HepG2 (cell line): ENCODE data around the gene POU2F1. TPM values are rescaled to one million over a fixed set of nuclear protein-coding genes. Genes with fewer than 3 reads are reported as not detected.

ENCODE experiments used
- ATAC-seq: fragments of 200-7000 bp; cut with Tn5 transposase; 3 replicates; pipeline ENCODE4 v1.9.1; 2020; ENCODE audit warnings: mild to moderate bottlenecking, moderate library complexity
- BruUV-seq: library from RNA; stranded (reverse); fragments of 400-500 nt; replicated peaks from 2 replicates; lab custom pipeline; 2021; lab: Mats Ljungman, UMichigan
- CTCF ChIA-PET: fragments of 300-600 bp; formaldehyde crosslinking; extraction: SDS; loops from one replicate; lab custom pipeline; 2021; ENCODE audit warnings: low total read pairs, inconsistent platforms, low intra/inter-chr PET ratio; lab: Yijun Ruan, JAX
- POLR2A ChIA-PET: fragments of 350-600 bp; sonication (Branson Sonifier 250); formaldehyde crosslinking; loops from one replicate; lab custom pipeline; 2020; ENCODE audit warnings: antibody characterized with exemption, inconsistent platforms; lab: Yijun Ruan, JAX
- DNase-seq: peaks from one replicate; pipeline ENCODE4 v3.0.0-alpha.2; 2015; ENCODE audit warnings: low spot score
- FAIRE-seq: peaks from 3 replicates; lab custom pipeline; 2011; peaks lifted over from hg19 to GRCh38; lab: Jason Lieb, UNC
- H2AFZ ChIP-seq: one replicate; pipeline ENCODE4 v1.6.1; 2011; ENCODE audit warnings: low read length, inconsistent platforms
- H3K27ac ChIP-seq: fragments of 300-600 bp; 3 replicates; pipeline ENCODE4 v1.8.0; 2011; ENCODE audit warnings: mixed run types, mild to moderate bottlenecking, mixed read lengths, low read length, inconsistent platforms; ENCODE audit not compliant: insufficient read depth; ENCODE audit errors: extremely low read length
- H3K27me3 ChIP-seq, 2 experiments: fragments of 200-600 bp in 1 of 2; 2 replicates in 1 of 2; 3 replicates in 1 of 2; pipeline versions ENCODE4 v1.6.0 to v1.8.0; 2011; ENCODE audit warnings: low read length in 2 of 2, mild to moderate bottlenecking in 2 of 2, moderate library complexity in 2 of 2, inconsistent platforms in 1 of 2; ENCODE audit not compliant: insufficient read depth in 2 of 2, control insufficient read depth in 1 of 2
- H3K36me3 ChIP-seq, 2 experiments: fragments of 200-600 bp in 1 of 2; replicated peaks in 1 of 2; 2 replicates in 1 of 2; 3 replicates in 1 of 2; pipeline versions ENCODE4 v1.5.1 to v1.8.0; 2011; ENCODE audit warnings: low read length in 2 of 2, inconsistent platforms in 1 of 2; ENCODE audit not compliant: insufficient read depth in 2 of 2, control insufficient read depth in 1 of 2
- H3K4me1 ChIP-seq: 2 replicates; pipeline ENCODE4 v1.5.1; 2012; ENCODE audit warnings: low read length, inconsistent platforms; ENCODE audit not compliant: insufficient read depth
- H3K4me2 ChIP-seq: 2 replicates; pipeline ENCODE4 v1.6.0; 2011; ENCODE audit warnings: low read depth, low read length, inconsistent platforms
- H3K4me3 ChIP-seq, 3 experiments: fragments of 200-600 bp in 1 of 3; sonication (generic), shearing (Covaris generic) in 1 of 3; replicated peaks in 1 of 3; 2 replicates each; pipeline ENCODE4 v1.5.1; 2011 to 2016; ENCODE audit warnings: low read length in 3 of 3, inconsistent platforms in 2 of 3, low read depth in 2 of 3, mild to moderate bottlenecking in 2 of 3, control low read depth in 1 of 3, mixed read lengths in 1 of 3; ENCODE audit not compliant: insufficient read depth in 1 of 3
- H3K79me2 ChIP-seq: one replicate; pipeline ENCODE4 v1.6.1; 2011; ENCODE audit warnings: low read length, inconsistent platforms; ENCODE audit not compliant: insufficient read depth
- H3K9ac ChIP-seq: 2 replicates; pipeline ENCODE4 v1.6.0; 2011; ENCODE audit warnings: mild to moderate bottlenecking, low read depth, low read length, inconsistent platforms; ENCODE audit not compliant: insufficient read depth
- H3K9me3 ChIP-seq: 2 replicates; pipeline ENCODE4 v1.5.1; 2012; ENCODE audit warnings: mild to moderate bottlenecking, low read length
- H4K20me1 ChIP-seq: 2 replicates; pipeline ENCODE4 v1.6.0; 2011; ENCODE audit warnings: inconsistent platforms, mild to moderate bottlenecking, low read length, moderate library complexity; ENCODE audit not compliant: insufficient read depth
- EZH2 ChIP-seq: conservative IDR thresholded peaks from 2 replicates; pipeline ENCODE4 v1.6.1; 2012; ENCODE audit warnings: mild to moderate bottlenecking, low read depth, low read length, moderate library complexity
- IKZF4 ChIP-seq: sonication (generic); formaldehyde crosslinking; IDR thresholded peaks from 2 replicates; pipeline ENCODE4 v1.5.1; 2020; ENCODE audit warnings: borderline replicate concordance, mild to moderate bottlenecking, low read depth, missing genetic modification reagents; ENCODE audit errors: not compliant biosample characterization
- LRRFIP1 ChIP-seq: sonication (generic); formaldehyde crosslinking; conservative IDR thresholded peaks from 2 replicates; pipeline ENCODE4 v1.4.0; 2020; ENCODE audit warnings: missing genetic modification reagents
- NFKB2 ChIP-seq: sonication (generic); formaldehyde crosslinking; IDR thresholded peaks from 2 replicates; pipeline ENCODE4 v1.4.0; 2020; ENCODE audit warnings: missing genetic modification reagents, borderline replicate concordance
- RARA ChIP-seq: IDR thresholded peaks from 2 replicates; pipeline ENCODE4 v1.6.1; 2016; ENCODE audit warnings: missing genetic modification reagents, missing compliant biosample characterization
- TSC22D2 ChIP-seq: sonication (generic); formaldehyde crosslinking; IDR thresholded peaks from 2 replicates; pipeline ENCODE4 v1.5.1; 2020; ENCODE audit warnings: missing genetic modification reagents, mild to moderate bottlenecking, borderline replicate concordance
- ZNF607 ChIP-seq: sonication (generic); formaldehyde crosslinking; IDR thresholded peaks from 2 replicates; pipeline ENCODE4 v1.5.1; 2020; ENCODE audit warnings: missing genetic modification reagents, mild to moderate bottlenecking, borderline replicate concordance
- ZNF629 ChIP-seq: sonication (generic); formaldehyde crosslinking; conservative IDR thresholded peaks from 2 replicates; pipeline ENCODE4 v1.5.0; 2020; ENCODE audit warnings: missing genetic modification reagents
- WGBS: methylation state at CpG from one replicate; pipeline ENCODE4 v1.1.6; 2017; ENCODE audit warnings: low lambda C conversion rate; 5-methylcytosine and 5-hydroxymethylcytosine counted together
- in situ Hi-C: cut with HindIII; loops from 2 replicates; pipeline ENCODE4 v1.10.0; 2017; ENCODE audit warnings: low pct_unique_long_range_greater_than_20kb; ENCODE audit not compliant: extremely low pct_ligation_motif_present
- intact Hi-C: fragments of 100-400 bp; cut with micrococcal nuclease; formaldehyde crosslinking; loops from one replicate; pipeline ENCODE4 v1.10.0; 2022; ENCODE audit not compliant: unreplicated experiment
- polyA plus RNA-seq, 8 experiments: library from polyadenylated mRNA; depleted of rRNA in 3 of 8; stranded (reverse) in 7 of 8; unstranded in 1 of 8; fragments of >200 nt; fragmentation: Illumina TruSeq in 4 of 8; extraction: Trizol in 4 of 8; gene quantifications; 2 replicates each; pipeline versions ENCODE4 v1.2.1 to v1.2.3, GENCODE V29; 2011 to 2016; ENCODE audit warnings: low read depth in 4 of 8, missing spikeins in 1 of 8, mixed read lengths in 1 of 8; ENCODE audit not compliant: insufficient read depth in 1 of 8
- total RNA-seq, 5 experiments: library from RNA; depleted of rRNA; stranded (reverse); fragments of >200 nt; fragmentation: Illumina TruSeq; extraction: Trizol; gene quantifications; 2 replicates each; pipeline ENCODE4 v1.2.3, GENCODE V29; 2016; ENCODE audit warnings: low read depth in 1 of 5
- TF ChIP-seq, protein P1 (sequence below): sonication (generic); formaldehyde crosslinking; IDR thresholded peaks from 2 replicates; pipeline ENCODE4 v1.9.0; 2021; ENCODE audit warnings: missing genetic modification reagents, borderline replicate concordance

The POU2F1 gene
- total and polyA plus RNA-seq, 2 of the 13 experiments (the other 11 are each of a cell fraction or from before 2014, with no cell fraction given), result 10.2 to 13.0 TPM

DNA sequence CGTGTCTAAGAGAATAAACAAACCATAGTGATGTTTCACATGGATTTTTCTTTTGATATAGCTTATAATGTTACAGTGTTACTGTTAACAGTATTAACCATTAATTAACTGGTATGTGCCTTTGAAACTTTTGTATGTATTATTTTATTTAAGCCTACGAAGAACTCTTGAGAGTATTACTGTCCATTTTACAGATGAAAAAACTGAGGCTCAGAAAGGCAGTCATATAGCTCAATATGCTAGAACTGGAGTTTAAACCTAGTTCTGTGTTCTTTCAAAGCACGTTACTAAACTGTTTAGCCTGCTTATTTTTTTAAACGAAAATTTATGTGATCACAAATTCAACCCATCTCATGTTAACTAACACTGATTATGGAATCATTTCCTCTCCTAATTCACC lies 83.5 kb downstream of the POU2F1 start (continued):
- peak; percentile 60; the same call in 1 of the 2 replicates for TF ChIP-seq ZNF629 (CRISPR knock-in tag)

DNA sequence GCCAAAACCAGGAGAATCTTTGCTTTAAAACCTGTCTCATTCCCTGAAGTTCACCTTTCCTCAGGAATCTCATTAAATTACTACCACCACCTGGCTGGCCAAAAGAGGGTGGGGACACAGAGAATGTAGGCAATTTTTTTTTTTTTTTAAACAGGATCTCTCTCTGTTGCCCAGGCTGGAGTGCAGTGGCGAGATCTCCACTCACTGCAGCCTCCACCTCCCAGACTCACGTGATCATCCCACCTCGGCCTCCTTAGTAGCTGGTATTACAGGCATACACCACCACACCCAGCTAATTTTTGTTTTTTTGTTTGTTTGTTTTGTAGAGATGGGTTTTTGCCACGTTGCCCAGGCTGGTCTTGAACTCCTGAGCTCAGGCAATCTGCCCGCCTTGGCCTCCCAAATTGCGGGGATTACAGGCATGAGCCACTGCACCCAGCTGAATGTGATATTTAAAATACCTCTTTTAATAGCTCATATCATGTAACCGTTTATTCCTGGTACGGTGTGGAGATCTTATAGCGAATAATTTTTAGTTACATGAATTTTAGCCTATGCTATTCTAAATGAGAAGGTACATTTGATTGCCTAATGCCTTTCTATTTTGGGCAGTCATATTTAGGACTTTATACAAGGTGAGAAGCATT lies 84.5 kb downstream of the POU2F1 start:
- WGBS, result 96% methylated on average over 9 of the region's 9 CpGs
- DNase-seq, result no peak
- no peaks in the 10 kb centered on the region for H4K20me1 ChIP-seq
- H3K27me3 ChIP-seq, result no peaks in the 10 kb centered on the region
- no peak for FAIRE-seq
- ChIA-PET POLR2A (no interaction called here), CTCF (no interaction called here)
- peaks cover 9% of the 10 kb centered on the region for H3K79me2 ChIP-seq
- peaks cover 16% of the 10 kb centered on the region for H3K4me1 ChIP-seq
- H3K9ac ChIP-seq, result no peak overlapping the region
- no peak overlapping the region for H3K4me2 ChIP-seq
- no peak overlapping the region for H3K27ac ChIP-seq
- no peaks in the 10 kb centered on the region for H3K9me3 ChIP-seq
- no peak overlapping the region for H2AFZ ChIP-seq
- no peak for TF ChIP-seq ZNF607 (CRISPR knock-in tag)
- no peak for TF ChIP-seq TSC22D2 (CRISPR knock-in tag)
- no peak for TF ChIP-seq IKZF4
- TF ChIP-seq LRRFIP1 (CRISPR knock-in tag), result no peak
- no peak for TF ChIP-seq RARA (CRISPR knock-in tag)
- TF ChIP-seq, protein P1, sequence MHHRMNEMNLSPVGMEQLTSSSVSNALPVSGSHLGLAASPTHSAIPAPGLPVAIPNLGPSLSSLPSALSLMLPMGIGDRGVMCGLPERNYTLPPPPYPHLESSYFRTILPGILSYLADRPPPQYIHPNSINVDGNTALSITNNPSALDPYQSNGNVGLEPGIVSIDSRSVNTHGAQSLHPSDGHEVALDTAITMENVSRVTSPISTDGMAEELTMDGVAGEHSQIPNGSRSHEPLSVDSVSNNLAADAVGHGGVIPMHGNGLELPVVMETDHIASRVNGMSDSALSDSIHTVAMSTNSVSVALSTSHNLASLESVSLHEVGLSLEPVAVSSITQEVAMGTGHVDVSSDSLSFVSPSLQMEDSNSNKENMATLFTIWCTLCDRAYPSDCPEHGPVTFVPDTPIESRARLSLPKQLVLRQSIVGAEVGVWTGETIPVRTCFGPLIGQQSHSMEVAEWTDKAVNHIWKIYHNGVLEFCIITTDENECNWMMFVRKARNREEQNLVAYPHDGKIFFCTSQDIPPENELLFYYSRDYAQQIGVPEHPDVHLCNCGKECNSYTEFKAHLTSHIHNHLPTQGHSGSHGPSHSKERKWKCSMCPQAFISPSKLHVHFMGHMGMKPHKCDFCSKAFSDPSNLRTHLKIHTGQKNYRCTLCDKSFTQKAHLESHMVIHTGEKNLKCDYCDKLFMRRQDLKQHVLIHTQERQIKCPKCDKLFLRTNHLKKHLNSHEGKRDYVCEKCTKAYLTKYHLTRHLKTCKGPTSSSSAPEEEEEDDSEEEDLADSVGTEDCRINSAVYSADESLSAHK (CRISPR knock-in tag), result no peak
- TF ChIP-seq NFKB2 (CRISPR knock-in tag), result no peak
- no peak for TF ChIP-seq EZH2
- no TSS peak for BruUV-seq
- H3K4me3 ChIP-seq, result no peak overlapping the region
- in situ Hi-C loops (no loop called here), intact Hi-C loops (no loop called here)
- H3K36me3 ChIP-seq, result no peaks in the 10 kb centered on the region
- ATAC-seq, result no peak
